Activated CD4-positive, alpha-beta T cell treated with anti-CD3 and anti-CD28 coated beads, Interleukin-2, amount 10 ng/mL, durations not matched to agents 7 days and 5 days (primary cell): Measurements from ENCODE around the gene PTPA. TPM values are rescaled to one million over a fixed set of nuclear protein-coding genes. Genes with fewer than 3 reads are reported as not detected.

Experiments used
- CTCF ChIA-PET: fragments of 350-600 bp; sonication (Branson Sonifier 250); formaldehyde crosslinking; loops from one replicate; lab custom pipeline; 2021; ENCODE audit warnings: antibody characterized with exemption; lab: Charles Lee
- POLR2A ChIA-PET: fragments of 350-600 bp; sonication (Branson Sonifier 250); formaldehyde crosslinking; loops from one replicate; lab custom pipeline; 2021; ENCODE audit warnings: antibody characterized with exemption; lab: Charles Lee
- DNase-seq: peaks from one replicate; pipeline ENCODE4 v3.0.0-alpha.2; 2020
- H3K27ac Mint-ChIP-seq: one replicate; pipeline ENCODE4 v1.8.0; 2021; ENCODE audit warnings: mild to moderate bottlenecking, moderate library complexity, mixed read lengths
- H3K27me3 Mint-ChIP-seq: one replicate; pipeline ENCODE4 v1.8.0; 2021; ENCODE audit warnings: mixed read lengths
- H3K36me3 Mint-ChIP-seq: one replicate; pipeline ENCODE4 v1.8.0; 2021; ENCODE audit warnings: low read depth, mixed read lengths
- H3K4me1 Mint-ChIP-seq: one replicate; pipeline ENCODE4 v1.8.0; 2021; ENCODE audit warnings: mixed read lengths
- H3K4me3 Mint-ChIP-seq: one replicate; pipeline ENCODE4 v1.8.0; 2021; ENCODE audit warnings: mild to moderate bottlenecking, moderate library complexity, mixed read lengths
- H3K9me3 Mint-ChIP-seq: one replicate; pipeline ENCODE4 v1.8.0; 2021; ENCODE audit warnings: mixed read lengths
- total RNA-seq, 2 experiments: library from RNA; stranded (reverse); gene quantifications; one replicate each; pipeline ENCODE4 v1.2.3, GENCODE V29; 2021

Gene PTPA
- total RNA-seq, 2 experiments from 2014 or later, result 96.4 to 111 TPM

- no peaks in the 10 kb centered on the region for H3K9me3 Mint-ChIP-seq
- peaks cover 47% of the 10 kb centered on the region for H3K4me1 Mint-ChIP-seq
- DNase-seq, result no peak
- CTCF ChIA-PET, result interaction anchor here (1.3 kb wide), 2 partner anchors 22 to 258 kb away, joined by 3 read pairs; partner anchors contain the start of gene ENDOG
- no peak overlapping the region for H3K4me3 Mint-ChIP-seq
- H3K27me3 Mint-ChIP-seq, result no peaks in the 10 kb centered on the region
- no peak overlapping the region for H3K27ac Mint-ChIP-seq
- peaks cover 3% of the 10 kb centered on the region for H3K36me3 Mint-ChIP-seq
- POLR2A ChIA-PET, result no interaction called here
Observed at GRCh38 chr9:129075996-129076639, 35.1 kb upstream of the PTPA start.

- H3K36me3 Mint-ChIP-seq, result peaks cover 3% of the 10 kb centered on the region
- peaks cover 44% of the 10 kb centered on the region for H3K4me1 Mint-ChIP-seq
- H3K4me3 Mint-ChIP-seq, result no peak overlapping the region
- no peak overlapping the region for H3K27ac Mint-ChIP-seq
- ChIA-PET POLR2A (no interaction called here), CTCF (interaction anchor here (1.3 kb wide), 1 partner anchor 21 kb away, joined by 3 read pairs; no protein-coding TSS in a partner anchor)
- H3K9me3 Mint-ChIP-seq, result no peaks in the 10 kb centered on the region
- DNase-seq, result no peak
- no peaks in the 10 kb centered on the region for H3K27me3 Mint-ChIP-seq
Observed at GRCh38 chr9:129076640-129077037, 34.6 kb upstream of the PTPA start.

GRCh38 chr9:129077236-129077635 is 34.0 kb upstream of the PTPA start:
- Mint-ChIP-seq H3K36me3 (no peaks in the 10 kb centered on the region), H3K4me3 (no peak overlapping the region), H3K27ac (no peak overlapping the region), H3K4me1 (peaks cover 44% of the 10 kb centered on the region), H3K9me3 (no peaks in the 10 kb centered on the region), H3K27me3 (no peaks in the 10 kb centered on the region)
- CTCF ChIA-PET, result interaction anchor here (1.1 to 2.0 kb wide), 2 partner anchors 8 to 15 kb away, joined by 4 read pairs; no protein-coding TSS in a partner anchor
- DNase-seq, result no peak
- POLR2A ChIA-PET, result no interaction called here

GRCh38 chr9:129078691-129079503 is 32.3 kb upstream of the PTPA start:
- Mint-ChIP-seq H3K4me3 (peak overlapping the region; percentile 86), H3K27ac (no peak overlapping the region), H3K4me1 (peaks cover 42% of the 10 kb centered on the region), H3K9me3 (no peaks in the 10 kb centered on the region), H3K36me3 (no peaks in the 10 kb centered on the region), H3K27me3 (no peaks in the 10 kb centered on the region)
- DNase-seq, result no peak
- ChIA-PET CTCF (interaction anchor here (2.0 kb wide), 1 partner anchor 10 kb away, joined by 4 read pairs; no protein-coding TSS in a partner anchor), POLR2A (no interaction called here)

- ChIA-PET CTCF (interaction anchor here (1.0 to 1.8 kb wide), 3 partner anchors 11 to 19 kb away, joined by 3 to 7 read pairs (median 4); no protein-coding TSS in a partner anchor), POLR2A (interaction anchor here (0.9 kb wide), 1 partner anchor 52 kb away, joined by 3 read pairs; the partner anchor contains the start of gene SH3GLB2)
- Mint-ChIP-seq H3K27me3 (no peaks in the 10 kb centered on the region), H3K4me3 (peak overlapping the region; percentile 86), H3K27ac (peak overlapping the region; percentile 36), H3K36me3 (no peaks in the 10 kb centered on the region), H3K9me3 (no peaks in the 10 kb centered on the region), H3K4me1 (peaks cover 34% of the 10 kb centered on the region)
- no peak for DNase-seq
Observed at GRCh38 chr9:129079829-129080228, 31.4 kb upstream of the PTPA start.

GRCh38 chr9:129080298-129080600 is 31.0 kb upstream of the PTPA start:
- ChIA-PET CTCF (interaction anchor here (0.9 to 1.8 kb wide), 5 partner anchors 11 to 93 kb away, joined by 3 to 7 read pairs (median 3); no protein-coding TSS in a partner anchor), POLR2A (interaction anchor here (0.6 to 0.9 kb wide), 2 partner anchors 52 to 207 kb away, joined by 3 to 5 read pairs; partner anchors contain the start of gene SH3GLB2)
- Mint-ChIP-seq H3K36me3 (peaks cover 2% of the 10 kb centered on the region), H3K27me3 (no peaks in the 10 kb centered on the region), H3K4me1 (peaks cover 34% of the 10 kb centered on the region), H3K9me3 (no peaks in the 10 kb centered on the region), H3K27ac (peak overlapping the region; percentile 87), H3K4me3 (peak overlapping the region; percentile 86)
- DNase-seq, result no peak

GRCh38 chr9:129080601-129081387 is 30.4 kb upstream of the PTPA start, which contains the start of gene DOLPP1:
TSS of gene DOLPP1 (plus strand) at chr9:129081111. CDS start at chr9:129081132, 21 bp downstream.
- CTCF ChIA-PET, result interaction anchor here (0.9 to 1.8 kb wide), 7 partner anchors 11 to 93 kb away, joined by 3 to 7 read pairs (median 3); no protein-coding TSS in a partner anchor
- no peaks in the 10 kb centered on the region for H3K27me3 Mint-ChIP-seq

GRCh38 chr9:129081388-129081904 is 29.8 kb upstream of the PTPA start:
- DNase-seq, result no peak
- no peaks in the 10 kb centered on the region for H3K27me3 Mint-ChIP-seq
- H3K4me1 Mint-ChIP-seq, result peaks cover 34% of the 10 kb centered on the region
- peak overlapping the region; percentile 87 for H3K27ac Mint-ChIP-seq
- peak overlapping the region; percentile 86 for H3K4me3 Mint-ChIP-seq
- ChIA-PET CTCF (interaction anchor here (1.2 to 1.8 kb wide), 5 partner anchors 10 to 25 kb away, joined by 3 to 7 read pairs (median 3); no protein-coding TSS in a partner anchor), POLR2A (interaction anchor here (0.5 kb wide), 1 partner anchor 1003 kb away, joined by 4 read pairs; no protein-coding TSS in a partner anchor)
- peaks cover 4% of the 10 kb centered on the region for H3K36me3 Mint-ChIP-seq
- H3K9me3 Mint-ChIP-seq, result no peaks in the 10 kb centered on the region

More at GRCh38 chr9:129080601-129081387, 30.4 kb upstream of the PTPA start, which contains the start of gene DOLPP1:
- Mint-ChIP-seq H3K27ac (peak within 1 kb of the TSS; percentile 87), H3K36me3 (peaks cover 4% of the 10 kb centered on the region), H3K9me3 (no peaks in the 10 kb centered on the region), H3K4me3 (peak within 1 kb of the TSS; percentile 86), H3K4me1 (peaks cover 34% of the 10 kb centered on the region)
- DNase-seq, result peak; percentile 99
- POLR2A ChIA-PET, result interaction anchor here (0.6 to 0.9 kb wide), 2 partner anchors 53 to 208 kb away, joined by 3 to 5 read pairs; partner anchors contain the start of gene SH3GLB2

- DNase-seq, result no peak
- peaks cover 29% of the 10 kb centered on the region for H3K4me1 Mint-ChIP-seq
- H3K36me3 Mint-ChIP-seq, result peaks cover 7% of the 10 kb centered on the region
- no peak overlapping the region for H3K4me3 Mint-ChIP-seq
- CTCF ChIA-PET, result interaction anchor here (1.4 kb wide), 1 partner anchor 11 kb away, joined by 3 read pairs; no protein-coding TSS in a partner anchor
- no peak overlapping the region for H3K27ac Mint-ChIP-seq
- H3K27me3 Mint-ChIP-seq, result no peaks in the 10 kb centered on the region
- no peaks in the 10 kb centered on the region for H3K9me3 Mint-ChIP-seq
- POLR2A ChIA-PET, result no interaction called here
Observed at GRCh38 chr9:129084087-129084486, 27.1 kb upstream of the PTPA start.

- H3K27ac Mint-ChIP-seq, result no peak overlapping the region
- DNase-seq, result no peak
- no peaks in the 10 kb centered on the region for H3K27me3 Mint-ChIP-seq
- H3K4me1 Mint-ChIP-seq, result no peaks in the 10 kb centered on the region
- ChIA-PET CTCF (interaction anchor here (1.6 kb wide), 1 partner anchor 271 kb away, joined by 3 read pairs; the partner anchor contains the start of gene ENDOG), POLR2A (no interaction called here)
- peaks cover 7% of the 10 kb centered on the region for H3K36me3 Mint-ChIP-seq
- no peaks in the 10 kb centered on the region for H3K9me3 Mint-ChIP-seq
- H3K4me3 Mint-ChIP-seq, result no peak overlapping the region
Observed at GRCh38 chr9:129089246-129089645, 22.0 kb upstream of the PTPA start.

GRCh38 chr9:129093602-129094386 is 17.4 kb upstream of the PTPA start:
- Mint-ChIP-seq H3K27me3 (no peaks in the 10 kb centered on the region), H3K9me3 (no peaks in the 10 kb centered on the region), H3K36me3 (no peaks in the 10 kb centered on the region), H3K27ac (no peak overlapping the region), H3K4me3 (no peak overlapping the region), H3K4me1 (no peaks in the 10 kb centered on the region)
- ChIA-PET POLR2A (no interaction called here), CTCF (interaction anchor here (1.2 kb wide), 1 partner anchor 10 kb away, joined by 3 read pairs; no protein-coding TSS in a partner anchor)
- no peak for DNase-seq
